Common myeloid progenitor, CD34-positive (primary cell): ENCODE results near the gene EPHA5.

Experiments
- CTCF ChIA-PET: fragments of 350-600 bp; sonication (Branson Sonifier 250); formaldehyde crosslinking; loops from one replicate; lab custom pipeline; 2021; ENCODE audit warnings: antibody characterized with exemption; lab: Charles Lee
- POLR2A ChIA-PET: fragments of 350-600 bp; sonication (Branson Sonifier 250); formaldehyde crosslinking; loops from one replicate; lab custom pipeline; 2021; ENCODE audit warnings: antibody characterized with exemption; lab: Charles Lee
- DNase-seq, 3 donors: peaks; one replicate each; pipeline versions ENCODE4 v3.0.0 to v3.0.0-alpha.2; 2013
- H3K27ac ChIP-seq, 2 experiments: 1 replicate in 1 of 2; 2 replicates in 1 of 2; pipeline ENCODE4 v1.7.0; 2013; ENCODE audit warnings: inconsistent platforms in 2 of 2, low read length in 2 of 2, mild to moderate bottlenecking in 2 of 2, low read depth in 1 of 2, moderate library complexity in 1 of 2; ENCODE audit not compliant: severe bottlenecking in 2 of 2, insufficient read depth in 1 of 2, poor library complexity in 1 of 2
- H3K27me3 ChIP-seq, 5 experiments: replicated peaks in 2 of 5; 1 replicate in 3 of 5; 2 replicates in 2 of 5; pipeline versions ENCODE4 v1.6.1 to v1.7.0; 2013; ENCODE audit warnings: low read length in 4 of 5, mild to moderate bottlenecking in 2 of 5, moderate library complexity in 2 of 5, inconsistent platforms in 1 of 5; ENCODE audit not compliant: insufficient read depth in 5 of 5, control insufficient read depth in 4 of 5
- H3K36me3 ChIP-seq, 4 experiments: 1 replicate in 2 of 4; 2 replicates in 2 of 4; pipeline versions ENCODE4 v1.6.1 to v1.7.0; 2013; ENCODE audit warnings: low read length in 3 of 4, control low read depth in 1 of 4, mild to moderate bottlenecking in 1 of 4; ENCODE audit not compliant: control insufficient read depth in 4 of 4, insufficient read depth in 4 of 4
- H3K4me1 ChIP-seq, 4 experiments: 1 replicate in 3 of 4; 2 replicates in 1 of 4; pipeline versions ENCODE4 v1.6.1 to v1.7.1; 2013; ENCODE audit warnings: low read length in 3 of 4, mild to moderate bottlenecking in 3 of 4, control low read depth in 1 of 4, inconsistent platforms in 1 of 4, moderate library complexity in 1 of 4; ENCODE audit not compliant: control insufficient read depth in 4 of 4, insufficient read depth in 4 of 4; ENCODE audit errors: control extremely low read depth in 1 of 4
- H3K4me3 ChIP-seq, 7 experiments: 1 replicate in 4 of 7; 2 replicates in 3 of 7; pipeline versions ENCODE4 v1.5.1 to v1.7.0; 2013; ENCODE audit warnings: mild to moderate bottlenecking in 7 of 7, low read length in 6 of 7, moderate library complexity in 6 of 7, inconsistent platforms in 2 of 7, low read depth in 2 of 7, control low read depth in 1 of 7; ENCODE audit not compliant: insufficient read depth in 4 of 7, control insufficient read depth in 1 of 7; ENCODE audit errors: extremely low read depth in 1 of 7
- H3K9me3 ChIP-seq, 5 experiments: 1 replicate in 4 of 5; 2 replicates in 1 of 5; pipeline versions ENCODE4 v1.6.1 to v1.7.1; 2013; ENCODE audit warnings: low read length in 4 of 5, mild to moderate bottlenecking in 2 of 5, inconsistent platforms in 1 of 5, low read depth in 1 of 5, moderate library complexity in 1 of 5; ENCODE audit not compliant: control insufficient read depth in 4 of 5, insufficient read depth in 2 of 5; ENCODE audit errors: control extremely low read depth in 1 of 5
- WGBS: methylation state at CpG from one replicate; pipeline ENCODE4 v1.1.5; 2013; ENCODE audit not compliant: insufficient coverage; 5-methylcytosine and 5-hydroxymethylcytosine counted together

Gene EPHA5

DNA sequence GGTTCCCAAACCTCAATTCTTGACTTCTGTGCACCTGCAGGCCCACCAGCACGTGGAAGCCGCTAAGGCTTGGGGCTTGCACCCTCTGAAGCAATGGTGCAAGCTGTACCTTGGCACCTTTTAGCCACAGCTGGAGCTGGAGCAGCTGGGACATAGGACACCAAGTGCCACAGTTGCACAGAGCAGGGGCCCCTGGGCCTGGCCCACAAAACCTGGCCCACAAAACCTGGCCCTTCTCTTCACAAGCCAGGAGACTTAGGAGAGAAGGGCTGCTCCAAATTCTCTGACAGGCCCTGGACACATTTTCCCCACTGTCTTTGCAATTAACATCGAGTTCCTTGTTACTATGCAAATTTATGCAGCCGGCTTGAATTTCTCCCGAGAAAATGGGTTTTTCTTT, 197.8 kb downstream of the EPHA5 start:
- H3K4me3 ChIP-seq, result no peak overlapping the region
- no peak for DNase-seq
- no peaks in the 10 kb centered on the region for H3K4me1 ChIP-seq
- ChIA-PET CTCF (no interaction called here), POLR2A (no interaction called here)
- H3K27ac ChIP-seq, result no peak overlapping the region
- H3K9me3 ChIP-seq, result no peaks in the 10 kb centered on the region
- H3K27me3 ChIP-seq, result no peaks in the 10 kb centered on the region
- no peaks in the 10 kb centered on the region for H3K36me3 ChIP-seq
- WGBS, result 80% methylated on average over 5 of the region's 5 CpGs

GRCh38 chr4:65467068-65467680, 203.1 kb downstream of the EPHA5 start:
- ChIA-PET CTCF (no interaction called here), POLR2A (no interaction called here)
- H3K27ac ChIP-seq, result no peak overlapping the region
- 75% methylated on average over 1 of the region's 1 CpG for WGBS
- H3K36me3 ChIP-seq, result no peaks in the 10 kb centered on the region
- H3K4me3 ChIP-seq, result no peak overlapping the region
- DNase-seq, result no peak
- H3K27me3 ChIP-seq, result no peaks in the 10 kb centered on the region
- H3K4me1 ChIP-seq, result no peaks in the 10 kb centered on the region
- H3K9me3 ChIP-seq, result no peaks in the 10 kb centered on the region

DNA sequence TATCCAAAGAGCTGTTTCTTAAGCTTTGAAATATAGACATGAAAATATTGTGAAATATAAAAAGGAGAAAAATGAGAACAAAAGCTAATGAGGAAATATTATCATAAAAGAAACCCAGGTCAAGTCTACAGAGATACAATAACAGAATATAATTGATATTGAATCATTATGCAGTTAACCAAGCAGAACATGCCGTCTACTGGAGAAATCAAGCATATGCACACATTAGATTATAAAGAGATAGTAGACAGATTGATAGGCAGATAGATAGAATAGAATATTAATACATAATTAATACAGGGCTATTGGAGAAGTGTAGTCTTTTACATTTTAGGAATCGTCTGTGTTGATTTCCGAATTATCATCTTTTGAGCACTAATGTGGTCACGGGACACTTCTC, 208.5 kb downstream of the EPHA5 start:
- CTCF ChIA-PET, result no interaction called here
- POLR2A ChIA-PET, result no interaction called here

GRCh38 chr4:65457011-65457410, 213.3 kb downstream of the EPHA5 start:
- POLR2A ChIA-PET, result no interaction called here
- Histone ChIP-seq H3K36me3 (no peaks in the 10 kb centered on the region), H3K27me3 (no peaks in the 10 kb centered on the region), H3K9me3 (no peaks in the 10 kb centered on the region), H3K4me1 (no peaks in the 10 kb centered on the region), H3K4me3 (no peak overlapping the region), H3K27ac (no peak overlapping the region)
- CTCF ChIA-PET, result no interaction called here
- WGBS, result no CpG with 5 or more reads among the region's 2 CpGs
- no peak for DNase-seq

More for the DNA sequence above, 208.5 kb downstream of the EPHA5 start:
- Histone ChIP-seq H3K9me3 (no peaks in the 10 kb centered on the region), H3K27ac (no peak overlapping the region), H3K36me3 (no peaks in the 10 kb centered on the region), H3K4me3 (no peak overlapping the region), H3K4me1 (no peaks in the 10 kb centered on the region), H3K27me3 (no peaks in the 10 kb centered on the region)
- no peak for DNase-seq
- no CpG with 5 or more reads among the region's 4 CpGs for WGBS

DNA sequence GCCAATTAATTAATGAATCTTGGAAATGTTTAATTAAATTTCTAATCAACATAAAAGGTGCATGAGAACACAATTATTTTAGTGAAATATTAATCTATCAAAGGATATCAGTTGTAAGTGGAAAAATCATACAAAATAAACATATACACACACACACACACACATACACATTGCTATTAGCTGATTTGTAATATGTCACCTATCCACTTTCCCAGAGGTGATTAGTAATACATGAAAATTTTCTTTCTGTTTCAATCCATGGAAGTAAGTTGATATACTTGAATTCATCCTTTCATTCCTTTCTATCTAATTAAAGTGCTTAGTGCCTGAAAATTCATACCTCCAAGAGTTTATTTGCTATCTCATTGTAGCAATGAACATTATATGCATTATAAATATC, 213.7 kb downstream of the EPHA5 start:
- ChIA-PET CTCF (no interaction called here), POLR2A (no interaction called here)
- no peak for DNase-seq
- Histone ChIP-seq H3K4me1 (no peaks in the 10 kb centered on the region), H3K9me3 (no peaks in the 10 kb centered on the region), H3K36me3 (no peaks in the 10 kb centered on the region), H3K27ac (no peak overlapping the region), H3K4me3 (no peak overlapping the region), H3K27me3 (no peaks in the 10 kb centered on the region)

DNA sequence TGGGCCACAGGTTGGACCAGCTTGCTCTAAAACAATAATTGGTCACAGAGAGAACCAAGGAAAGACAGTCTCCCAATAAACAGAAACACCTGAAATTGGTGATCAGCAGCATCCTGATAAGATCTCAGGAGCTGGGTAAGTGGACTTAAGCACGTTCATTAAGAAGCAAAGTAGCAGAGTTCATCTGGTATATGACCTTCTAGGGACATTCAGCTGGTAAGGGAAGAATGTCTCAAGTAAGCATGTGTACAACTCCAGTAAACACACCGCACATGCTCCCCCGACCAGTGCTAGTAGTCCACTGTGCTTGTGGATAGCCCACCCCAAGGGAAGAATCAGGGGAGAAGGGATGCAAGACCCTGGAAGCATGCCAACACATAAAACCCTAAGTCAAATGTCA, 216.9 kb downstream of the EPHA5 start:
- 75% methylated on average over 2 of the region's 3 CpGs for WGBS
- POLR2A ChIA-PET, result no interaction called here
- H3K9me3 ChIP-seq, result no peaks in the 10 kb centered on the region

GRCh38 chr4:65450899-65451298, 219.4 kb downstream of the EPHA5 start:
- CTCF ChIA-PET, result no interaction called here
- no peaks in the 10 kb centered on the region for H3K4me1 ChIP-seq
- WGBS, result 83% methylated on average over 1 of the region's 2 CpGs
- no peaks in the 10 kb centered on the region for H3K9me3 ChIP-seq
- POLR2A ChIA-PET, result no interaction called here
- no peak overlapping the region for H3K4me3 ChIP-seq
- H3K36me3 ChIP-seq, result no peaks in the 10 kb centered on the region
- H3K27ac ChIP-seq, result no peak overlapping the region
- H3K27me3 ChIP-seq, result no peaks in the 10 kb centered on the region
- DNase-seq, result no peak

More for the DNA sequence above, 216.9 kb downstream of the EPHA5 start:
- CTCF ChIA-PET, result no interaction called here
- no peaks in the 10 kb centered on the region for H3K27me3 ChIP-seq
- no peak overlapping the region for H3K4me3 ChIP-seq
- no peak for DNase-seq
- no peak overlapping the region for H3K27ac ChIP-seq
- H3K36me3 ChIP-seq, result no peaks in the 10 kb centered on the region
- H3K4me1 ChIP-seq, result no peaks in the 10 kb centered on the region
